Left renal cortex interstitium (tissue), 4 donors: ENCODE measurements around the gene COA1. TPM values are rescaled to one million over a fixed set of nuclear protein-coding genes. Genes with fewer than 3 reads are reported as not detected.
A peak's percentile ranks its signal among the peaks of the same experiment; 100 is the strongest.

Experiments used
- DNase-seq, 4 donors: peaks; one replicate each; pipeline ENCODE4 v3.0.0-alpha.2; 2013; ENCODE audit warnings: low read depth in 4 of 4, low spot score in 2 of 4, missing footprints in 1 of 4
- polyA plus RNA-seq, 4 donors: library from polyadenylated mRNA; unstranded; fragments of 120-200 nt; gene quantifications; one replicate each; pipeline ENCODE4 v1.2.1, GENCODE V29; 2013; ENCODE audit not compliant: insufficient read length in 4 of 4

The COA1 gene
- polyA plus RNA-seq, 4 donors = 61.2 to 86.5 (median 72.0) TPM

DNA sequence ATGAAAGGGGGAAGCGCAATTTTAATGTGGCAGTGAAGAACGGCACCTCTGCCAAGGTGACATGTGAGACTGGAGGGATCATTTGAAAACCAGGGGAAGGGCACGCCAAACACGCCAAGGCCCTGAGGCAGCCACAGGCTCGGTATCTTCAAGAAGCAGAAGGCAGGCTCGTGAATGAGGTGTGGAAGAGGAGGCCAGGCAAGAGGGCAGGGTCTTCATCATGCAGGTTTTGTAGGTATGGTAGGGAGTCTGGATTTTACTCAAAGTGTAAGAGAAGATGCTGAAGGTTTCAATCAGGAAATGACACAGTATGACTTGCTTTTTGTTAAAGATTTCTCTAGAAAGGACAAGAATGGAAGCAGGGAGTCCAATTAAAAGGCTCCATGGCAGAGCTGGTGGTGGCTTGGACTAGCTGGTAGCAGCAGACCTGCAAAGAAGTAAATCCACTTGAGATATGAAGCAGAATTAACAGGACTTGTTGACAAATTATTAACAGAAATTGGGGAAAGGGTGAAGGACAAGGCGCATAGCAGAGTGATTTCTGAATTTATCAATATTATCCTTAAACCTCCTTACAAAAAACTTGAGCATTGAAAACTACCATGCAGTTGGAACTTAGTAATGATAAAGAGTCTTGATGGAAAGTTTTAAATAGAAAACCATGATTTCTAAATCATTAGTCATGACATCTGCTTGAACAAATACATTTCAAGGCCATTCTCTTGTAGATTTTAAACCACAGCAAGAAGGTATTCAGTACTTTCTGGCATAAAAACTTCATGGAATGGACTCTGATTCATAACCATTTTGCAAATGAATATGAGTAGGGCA lies 70.4 kb downstream of the COA1 start:
- no peak for DNase-seq

GRCh38 chr7:43656997-43657396 lies 72.3 kb downstream of the COA1 start:
- no peak for DNase-seq

- no peak for DNase-seq
These were observed 73.7 kb downstream of the COA1 start for GRCh38 chr7:43655584-43655983.

DNA sequence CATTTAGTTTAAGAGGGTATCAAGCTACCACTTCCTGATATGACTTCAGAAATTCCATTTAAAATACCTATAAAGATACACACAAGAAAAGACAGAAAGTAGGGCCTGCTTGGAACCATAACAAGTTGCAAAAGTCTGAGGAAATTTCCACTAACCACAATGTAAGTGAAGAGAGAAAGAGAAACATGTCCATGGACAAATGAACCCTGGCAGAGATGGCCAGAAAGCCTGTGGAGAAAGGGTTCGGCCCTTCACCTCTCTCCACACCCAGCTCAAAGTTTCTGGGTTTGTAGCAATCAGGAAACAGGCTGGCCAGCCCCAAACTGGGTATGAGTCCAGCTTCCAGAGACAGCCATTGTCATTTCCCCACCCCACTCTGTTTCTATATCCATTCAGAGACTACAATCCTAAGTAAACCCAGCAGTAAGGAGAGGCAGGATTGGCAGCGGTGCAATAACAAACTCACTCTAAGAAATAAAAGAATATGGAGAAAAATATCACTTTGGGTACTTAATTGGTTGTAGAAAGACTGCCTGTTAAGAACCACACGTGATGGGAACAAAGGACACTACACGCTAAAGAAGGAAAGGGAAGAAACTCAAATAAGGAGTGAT lies 75.3 kb downstream of the COA1 start:
- no peak for DNase-seq

DNA sequence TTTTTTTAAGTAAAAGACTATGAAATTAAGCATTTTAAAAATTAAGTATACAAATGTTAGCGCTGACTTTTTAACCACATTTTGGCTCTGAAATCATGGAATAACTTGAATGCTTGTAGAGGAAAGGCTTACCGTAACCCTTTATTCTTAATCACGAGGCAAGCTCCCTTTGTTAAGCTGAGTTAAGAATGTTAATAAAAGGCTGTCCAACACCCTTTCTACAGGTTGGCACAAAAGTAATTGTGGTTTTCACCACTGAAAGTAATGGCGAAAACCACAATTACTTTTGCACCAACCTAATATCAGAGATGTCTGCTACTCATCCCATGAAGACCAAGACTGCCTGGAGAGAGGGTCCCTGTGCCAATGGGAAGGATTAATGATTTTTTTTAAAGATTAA lies 75.9 kb downstream of the COA1 start:
- DNase-seq = no peak

- no peak for DNase-seq
These were observed 77.0 kb downstream of the COA1 start for GRCh38 chr7:43652364-43652763.

DNA sequence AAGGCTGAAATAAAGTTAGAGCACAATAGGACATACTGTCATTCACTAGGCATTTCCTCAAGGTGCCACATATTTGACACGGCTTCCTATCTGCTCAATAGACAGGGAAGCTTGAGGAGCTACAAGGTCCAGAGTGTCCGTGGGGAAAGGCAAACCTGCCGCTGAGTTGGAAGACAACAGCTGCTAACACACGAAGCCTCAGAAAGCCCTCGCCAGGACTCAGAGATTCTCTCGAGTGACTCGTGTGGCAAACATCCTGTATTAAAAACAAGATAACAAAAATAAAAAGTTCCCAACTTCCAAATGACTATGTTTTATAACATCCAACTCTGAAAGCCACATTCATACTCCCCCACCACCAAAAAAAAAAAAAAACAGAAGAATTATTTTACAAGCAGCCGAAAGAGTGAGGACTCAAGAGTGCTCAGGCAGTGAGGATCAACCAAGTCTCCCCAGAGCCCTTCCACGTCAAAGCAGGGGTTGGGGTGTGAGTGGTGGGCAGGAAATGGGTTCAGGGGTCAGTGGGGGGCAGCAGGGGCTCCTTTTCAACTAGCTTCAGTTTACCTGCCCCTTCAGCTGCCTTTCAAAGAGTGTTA lies 78.8 kb downstream of the COA1 start:
- DNase-seq = no peak

GRCh38 chr7:43649755-43650274 lies 79.5 kb downstream of the COA1 start:
- DNase-seq = no peak

DNA sequence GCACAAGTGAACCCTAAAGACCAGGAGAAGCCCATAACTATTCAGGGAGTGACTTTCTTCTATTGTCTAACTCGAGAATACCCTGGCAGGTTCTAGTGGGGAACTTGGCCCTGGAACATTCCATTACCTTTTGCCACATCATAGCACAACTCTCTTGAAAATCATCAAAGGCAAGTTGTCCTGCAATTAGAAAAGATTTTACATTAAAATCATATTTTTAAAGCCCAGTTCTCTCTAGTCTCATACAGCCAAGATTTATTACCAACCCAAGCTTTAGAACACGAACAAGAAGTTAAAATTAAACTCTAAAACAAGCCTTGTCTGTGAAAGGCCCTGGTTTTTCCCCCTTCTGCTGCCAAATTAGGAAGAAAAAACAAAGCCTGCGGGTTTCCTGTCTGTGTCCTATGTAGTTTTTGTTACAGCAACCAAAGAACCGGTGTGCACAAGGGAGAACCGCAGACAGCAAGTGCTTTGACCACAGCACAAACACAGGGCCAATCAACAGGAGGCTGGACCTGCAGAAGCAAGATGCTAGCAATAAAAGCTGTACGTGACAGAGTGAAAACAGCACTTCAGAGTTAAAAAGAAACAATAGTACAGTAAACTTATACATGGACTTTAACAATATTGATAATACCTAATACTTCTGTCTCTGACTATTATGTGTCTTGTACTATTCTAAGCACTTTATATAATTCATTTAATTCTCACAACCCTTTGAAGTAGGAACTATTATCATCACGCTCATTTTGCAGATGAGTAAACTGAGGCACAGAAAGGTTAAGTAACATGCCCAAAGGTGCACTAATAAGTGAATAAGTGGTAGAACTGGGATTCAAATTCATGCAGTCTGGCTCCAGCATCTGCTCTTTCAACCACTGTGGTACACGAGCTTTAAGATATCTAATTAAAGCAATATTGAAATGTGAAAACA lies 80.6 kb downstream of the COA1 start:
- DNase-seq = no peak

DNA sequence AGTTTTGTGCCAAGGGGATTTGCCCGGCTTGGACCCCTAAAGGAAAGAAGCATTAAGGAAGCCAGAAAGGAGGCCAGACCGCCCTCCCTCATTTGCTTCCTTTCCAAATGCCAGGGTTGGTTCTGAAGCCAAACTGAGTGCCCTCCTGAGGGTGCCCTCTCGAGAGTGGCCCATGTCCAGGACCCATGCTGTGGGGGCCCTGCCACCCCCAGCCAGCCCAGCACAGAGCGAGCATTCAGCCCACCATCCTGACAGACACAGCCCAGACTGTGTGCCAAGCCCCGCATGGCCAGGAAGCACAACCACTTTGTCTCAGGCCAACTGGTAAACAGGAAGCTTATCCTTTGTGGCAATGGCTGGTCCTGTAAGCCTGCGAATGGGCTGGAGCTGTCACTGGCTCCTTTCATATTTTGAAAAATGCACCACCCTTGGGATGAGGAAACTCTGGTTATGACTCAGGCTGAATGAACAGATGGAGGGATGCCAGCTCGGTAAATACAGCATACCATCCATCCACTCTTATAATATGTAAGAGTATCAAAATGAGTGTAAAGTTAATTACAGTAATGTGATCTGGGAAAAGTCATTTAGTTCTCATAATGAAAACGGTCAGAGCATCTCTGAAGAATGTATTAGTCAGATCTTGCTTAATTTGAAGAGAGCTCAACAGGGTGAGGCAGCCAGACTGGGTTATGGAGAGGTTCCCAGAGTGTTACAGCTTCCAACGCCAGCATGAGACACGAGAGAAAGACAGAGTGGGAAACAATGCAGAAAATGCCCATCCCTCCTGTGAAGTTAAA lies 81.5 kb downstream of the COA1 start:
- DNase-seq = no peak

- DNase-seq = no peak
These were observed 82.0 kb downstream of the COA1 start for GRCh38 chr7:43647339-43647672.

GRCh38 chr7:43646603-43647338 lies 82.6 kb downstream of the COA1 start:
- DNase-seq = no peak

GRCh38 chr7:43645699-43646226 lies 83.6 kb downstream of the COA1 start:
- DNase-seq = no peak

- DNase-seq = no peak
These were observed 85.5 kb downstream of the COA1 start for GRCh38 chr7:43643846-43644245.

DNA sequence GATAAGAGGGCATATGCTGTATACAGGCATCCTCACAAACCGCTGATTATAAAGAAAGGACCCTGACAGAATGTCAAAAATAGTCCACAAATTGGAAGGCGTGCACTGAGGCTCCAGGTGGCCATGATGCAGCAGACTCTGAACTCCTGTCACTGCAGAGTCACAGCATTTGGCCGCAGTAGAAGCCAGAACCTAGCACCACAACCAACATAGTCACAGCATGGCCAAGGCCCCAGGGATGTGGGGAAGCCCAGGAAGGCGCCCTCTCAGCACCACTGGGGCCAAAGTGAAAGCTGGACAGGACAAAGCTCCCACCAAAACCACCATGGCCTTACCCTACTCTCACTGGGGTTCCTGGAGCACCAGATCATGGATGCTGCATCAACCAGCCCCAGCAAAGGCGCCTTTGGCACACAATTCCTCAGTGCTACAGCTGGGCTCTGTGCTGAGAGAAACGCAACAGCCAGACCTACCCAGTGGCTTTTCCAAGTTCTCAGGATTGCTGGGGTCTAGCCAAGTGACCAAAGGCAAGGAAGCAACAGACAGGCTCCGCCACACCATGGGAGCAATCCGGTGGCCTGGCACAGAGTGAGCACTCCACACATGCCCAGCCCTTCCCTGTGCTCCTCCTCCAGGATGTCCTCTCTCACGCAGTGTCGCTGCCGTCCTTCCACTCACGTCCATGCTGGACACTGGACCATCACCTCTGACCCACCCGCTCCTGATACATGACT lies 86.3 kb downstream of the COA1 start:
- no peak for DNase-seq

GRCh38 chr7:43640679-43641078 lies 88.6 kb downstream of the COA1 start:
- DNase-seq = no peak

DNA sequence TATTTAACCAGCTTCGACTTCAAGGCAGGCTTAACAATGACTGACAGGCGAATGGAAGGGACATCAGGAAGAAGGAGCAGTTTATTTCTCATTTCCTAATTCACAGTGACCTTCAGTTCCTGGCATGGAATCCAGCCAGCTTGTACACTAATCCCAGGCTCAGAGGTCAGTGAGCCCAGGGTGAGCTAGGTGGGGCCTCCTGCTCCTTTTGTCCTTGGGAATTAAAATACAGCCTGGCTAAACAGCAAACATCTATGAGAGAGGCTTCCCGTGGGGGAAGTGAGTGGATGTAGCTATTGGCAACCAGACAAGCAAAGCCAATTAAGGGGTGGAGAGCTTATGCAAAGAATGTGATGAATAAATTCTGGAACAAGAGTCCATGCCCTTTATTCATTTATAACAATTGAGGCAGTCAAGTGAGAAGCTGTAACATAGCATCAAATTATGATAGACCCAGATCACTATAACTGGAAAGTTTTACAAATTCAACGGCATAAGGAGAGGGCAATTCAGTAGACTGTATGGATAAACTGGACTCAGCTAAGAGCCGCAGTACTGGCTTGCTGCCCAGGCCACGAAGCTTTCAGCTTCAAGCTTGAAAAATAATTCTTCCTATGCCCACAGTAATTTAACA lies 89.3 kb downstream of the COA1 start:
- peak in 2 of 4 donors; percentile 39 to 44 for DNase-seq
